ENCODE data around the gene UMODL1.

- TF ChIP-seq POLR2A (IDR thresholded peaks at IDR 0.05; ENCODE audit: low read length) = no peak
- TF ChIP-seq GATA1 (IDR thresholded peaks at IDR 0.05; ENCODE audit: low read depth, low read length) = no peak
Measured at GRCh38 chr21:42169758-42170157, 98.6 kb downstream of the UMODL1 start.

All from erythroblast (primary cell).